Activated CD4-positive, alpha-beta memory T cell treated with anti-CD3 and anti-CD28 coated beads for 36 hours (primary cell): ENCODE results near the gene RBM19. TPM values are rescaled to one million over a fixed set of nuclear protein-coding genes. Genes with fewer than 3 reads are reported as not detected.

ENCODE experiments used
- CTCF ChIA-PET: fragments of 350-600 bp; sonication (Branson Sonifier 250); formaldehyde crosslinking; loops from one replicate; lab custom pipeline; 2021; ENCODE audit warnings: antibody characterized with exemption, inconsistent platforms; lab: Charles Lee
- POLR2A ChIA-PET: fragments of 350-600 bp; sonication (Branson Sonifier 250); formaldehyde crosslinking; loops from one replicate; lab custom pipeline; 2021; ENCODE audit warnings: antibody characterized with exemption; lab: Charles Lee
- DNase-seq: peaks from one replicate; pipeline ENCODE4 v3.0.0-alpha.2; 2020
- H3K27ac Mint-ChIP-seq: one replicate; pipeline ENCODE4 v1.8.0; 2021; ENCODE audit warnings: mixed read lengths
- H3K27me3 Mint-ChIP-seq: one replicate; pipeline ENCODE4 v1.8.0; 2021; ENCODE audit warnings: mixed read lengths
- H3K36me3 Mint-ChIP-seq: one replicate; pipeline ENCODE4 v1.8.0; 2021; ENCODE audit warnings: mixed read lengths
- H3K4me1 Mint-ChIP-seq: one replicate; pipeline ENCODE4 v1.8.0; 2021; ENCODE audit warnings: low read depth, mixed read lengths
- H3K4me3 Mint-ChIP-seq: one replicate; pipeline ENCODE4 v1.8.0; 2021; ENCODE audit warnings: mild to moderate bottlenecking, mixed read lengths
- H3K9me3 Mint-ChIP-seq: one replicate; pipeline ENCODE4 v1.8.0; 2021; ENCODE audit warnings: mixed read lengths
- intact Hi-C: fragments of 100-400 bp; cut with micrococcal nuclease; formaldehyde crosslinking; loops from one replicate; pipeline ENCODE4 v1.15.1; 2023
- total RNA-seq, 2 experiments: library from RNA; stranded (reverse); gene quantifications; one replicate each; pipeline ENCODE4 v1.2.3, GENCODE V29; 2021

RBM19 gene
- total RNA-seq, 2 experiments from 2014 or later: 69.6 to 74.1 TPM

DNA sequence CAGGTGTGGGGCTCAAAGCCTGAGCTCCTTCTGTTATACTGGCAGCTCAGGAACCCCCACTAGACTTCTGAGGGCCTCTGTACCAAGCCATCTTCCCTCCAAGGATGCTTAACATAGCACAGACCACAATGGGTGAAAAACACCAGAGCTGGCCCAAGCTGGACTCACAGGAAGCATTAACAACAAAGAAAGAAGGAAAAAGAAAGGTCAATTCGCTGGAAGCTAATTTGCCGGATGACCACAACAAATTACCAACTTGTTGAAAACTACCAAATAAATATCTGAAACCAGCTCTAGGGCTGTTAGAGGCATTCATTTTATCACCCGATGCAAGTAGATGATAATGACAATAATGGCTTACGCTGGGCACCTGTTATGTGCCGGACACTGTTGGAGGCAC lies 48.7 kb downstream of the RBM19 start:
- ChIA-PET CTCF (no interaction called here), POLR2A (no interaction called here)
- no peak overlapping the region for H3K27ac Mint-ChIP-seq
- no peaks in the 10 kb centered on the region for H3K4me1 Mint-ChIP-seq
- intact Hi-C loops: no loop called here
- H3K4me3 Mint-ChIP-seq: no peak overlapping the region
- DNase-seq: no peak
- no peaks in the 10 kb centered on the region for H3K27me3 Mint-ChIP-seq
- no peaks in the 10 kb centered on the region for H3K9me3 Mint-ChIP-seq
- peaks cover 47% of the 10 kb centered on the region for H3K36me3 Mint-ChIP-seq

DNA sequence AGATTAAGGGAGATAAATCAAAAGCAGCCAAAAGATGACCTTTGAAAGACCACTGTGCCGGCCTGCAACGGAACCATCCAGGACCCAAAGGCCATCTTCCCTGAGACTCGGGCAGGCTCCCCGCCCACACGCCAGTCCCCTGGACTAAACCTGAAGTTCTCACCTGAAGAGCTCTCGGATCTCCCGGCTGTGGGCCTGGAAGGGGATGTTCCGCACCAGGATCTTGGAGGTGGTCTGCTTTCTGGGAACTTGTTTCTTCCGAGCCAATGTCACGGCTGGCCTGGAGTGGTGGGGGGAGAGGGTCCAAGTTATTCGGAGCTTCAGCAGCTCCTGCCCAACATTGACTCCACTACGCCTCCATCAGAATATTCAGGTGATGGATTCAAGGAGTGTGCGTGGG lies 51.3 kb downstream of the RBM19 start:
- POLR2A ChIA-PET: no interaction called here
- DNase-seq: no peak
- Mint-ChIP-seq H3K36me3 (peaks cover 41% of the 10 kb centered on the region), H3K27ac (no peak overlapping the region), H3K4me3 (no peak overlapping the region), H3K4me1 (no peaks in the 10 kb centered on the region), H3K9me3 (no peaks in the 10 kb centered on the region), H3K27me3 (no peaks in the 10 kb centered on the region)
- intact Hi-C loops: no loop called here
- CTCF ChIA-PET: no interaction called here

DNA sequence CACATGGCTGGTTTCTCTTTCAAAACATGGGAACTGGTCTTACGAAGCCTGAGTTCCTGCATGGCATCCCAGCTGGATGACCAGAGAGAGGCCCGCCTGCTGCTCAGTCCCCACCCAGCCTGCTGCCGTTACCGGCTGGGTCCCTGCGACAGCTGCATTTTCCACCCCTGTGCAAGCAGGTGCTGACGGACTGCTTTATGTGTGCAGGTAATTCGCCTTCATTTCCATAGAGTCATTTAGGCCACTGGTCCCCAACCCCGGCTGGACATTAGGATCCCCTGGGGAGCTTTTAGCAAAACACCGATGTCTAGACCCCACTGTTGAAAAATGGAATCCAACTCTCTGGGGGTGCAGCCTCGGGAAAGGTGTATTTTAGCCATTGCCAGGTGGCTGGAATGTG lies 51.9 kb downstream of the RBM19 start:
- Mint-ChIP-seq H3K36me3 (peaks cover 44% of the 10 kb centered on the region), H3K9me3 (no peaks in the 10 kb centered on the region), H3K4me1 (no peaks in the 10 kb centered on the region), H3K4me3 (no peak overlapping the region), H3K27me3 (no peaks in the 10 kb centered on the region), H3K27ac (no peak overlapping the region)
- ChIA-PET CTCF (no interaction called here), POLR2A (no interaction called here)
- intact Hi-C loops: no loop called here
- no peak for DNase-seq

DNA sequence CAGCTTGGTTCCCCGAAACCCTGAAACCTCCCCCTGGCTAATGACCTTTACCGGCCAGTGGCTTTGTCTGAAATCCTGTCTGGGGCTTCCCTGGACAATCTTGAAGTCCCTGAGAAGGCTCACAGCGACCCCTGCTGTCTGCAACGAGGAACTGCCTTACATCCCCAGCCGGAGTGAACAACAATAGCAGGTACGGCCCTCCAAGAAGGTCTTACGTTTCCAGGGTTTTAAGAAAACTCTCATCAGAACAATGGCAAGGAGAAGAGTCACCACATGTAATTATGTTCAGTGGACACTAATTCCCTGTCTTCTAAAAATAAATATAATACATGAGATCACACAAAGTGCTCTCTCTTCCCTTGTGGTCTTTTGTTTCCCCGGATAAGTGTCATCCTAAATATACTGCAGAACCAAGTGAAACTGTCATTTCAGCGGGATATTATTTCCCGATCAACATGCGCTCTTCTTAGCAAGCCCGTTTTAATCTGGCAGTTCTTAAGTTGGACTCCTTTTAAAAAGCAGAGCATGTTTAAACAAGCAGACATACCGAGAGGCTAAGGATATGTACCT lies 53.3 kb downstream of the RBM19 start:
- H3K27ac Mint-ChIP-seq: no peak overlapping the region

DNA sequence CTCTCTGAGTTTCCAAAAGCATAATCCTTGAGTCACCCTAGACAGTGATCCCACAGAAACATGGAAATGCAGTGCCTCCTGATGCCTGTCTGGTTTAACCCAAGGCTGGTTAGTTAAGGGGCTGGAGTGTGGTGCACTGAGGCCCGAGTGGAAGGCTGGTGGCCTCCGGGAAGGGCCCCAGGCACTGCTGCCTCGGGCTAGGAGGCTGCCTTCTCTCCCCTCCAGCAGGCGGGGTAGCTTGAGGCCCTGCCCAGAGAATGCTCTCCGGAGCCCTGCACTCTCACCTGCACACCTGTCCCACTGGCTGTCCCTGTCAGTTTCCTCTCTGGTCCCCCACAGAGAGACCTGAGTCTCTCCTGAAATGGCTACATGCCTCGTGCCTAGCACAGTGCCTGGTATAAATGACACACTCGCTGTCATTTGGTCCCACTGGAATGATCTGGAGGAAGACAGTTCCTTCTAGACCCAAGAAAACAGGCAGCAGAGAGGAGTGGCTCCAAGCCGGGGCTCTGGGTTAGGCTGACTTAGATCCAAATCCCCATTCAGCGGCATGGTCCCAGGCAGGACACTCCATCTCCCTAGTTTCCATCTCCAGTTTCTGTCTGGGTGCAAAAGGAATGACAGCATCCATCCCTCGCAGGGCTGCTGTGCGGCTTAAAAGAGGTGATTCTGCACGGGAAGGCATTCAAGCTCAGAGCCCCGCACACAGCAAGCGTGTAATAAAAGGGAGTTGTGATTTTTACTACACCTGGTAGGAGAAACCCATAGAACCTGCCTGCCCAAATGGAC lies 54.0 kb downstream of the RBM19 start:
- no peaks in the 10 kb centered on the region for H3K4me1 Mint-ChIP-seq
- CTCF ChIA-PET: interaction anchor here (1.6 kb wide), 1 partner anchor 16 kb away, joined by 4 read pairs; no protein-coding TSS in a partner anchor
- no peak for DNase-seq
- H3K9me3 Mint-ChIP-seq: no peaks in the 10 kb centered on the region
- intact Hi-C loops: no loop called here
- peaks cover 43% of the 10 kb centered on the region for H3K36me3 Mint-ChIP-seq
- POLR2A ChIA-PET: no interaction called here
- H3K27me3 Mint-ChIP-seq: no peaks in the 10 kb centered on the region
- H3K4me3 Mint-ChIP-seq: no peak overlapping the region
- no peak overlapping the region for H3K27ac Mint-ChIP-seq

More for the DNA sequence above, 53.3 kb downstream of the RBM19 start:
- CTCF ChIA-PET: interaction anchor here (1.6 kb wide), 1 partner anchor 16 kb away, joined by 4 read pairs; no protein-coding TSS in a partner anchor
- Mint-ChIP-seq H3K4me1 (no peaks in the 10 kb centered on the region), H3K36me3 (peaks cover 41% of the 10 kb centered on the region), H3K9me3 (no peaks in the 10 kb centered on the region), H3K4me3 (no peak overlapping the region), H3K27me3 (no peaks in the 10 kb centered on the region)
- intact Hi-C loops: no loop called here
- POLR2A ChIA-PET: no interaction called here
- DNase-seq: peak; percentile 65

DNA sequence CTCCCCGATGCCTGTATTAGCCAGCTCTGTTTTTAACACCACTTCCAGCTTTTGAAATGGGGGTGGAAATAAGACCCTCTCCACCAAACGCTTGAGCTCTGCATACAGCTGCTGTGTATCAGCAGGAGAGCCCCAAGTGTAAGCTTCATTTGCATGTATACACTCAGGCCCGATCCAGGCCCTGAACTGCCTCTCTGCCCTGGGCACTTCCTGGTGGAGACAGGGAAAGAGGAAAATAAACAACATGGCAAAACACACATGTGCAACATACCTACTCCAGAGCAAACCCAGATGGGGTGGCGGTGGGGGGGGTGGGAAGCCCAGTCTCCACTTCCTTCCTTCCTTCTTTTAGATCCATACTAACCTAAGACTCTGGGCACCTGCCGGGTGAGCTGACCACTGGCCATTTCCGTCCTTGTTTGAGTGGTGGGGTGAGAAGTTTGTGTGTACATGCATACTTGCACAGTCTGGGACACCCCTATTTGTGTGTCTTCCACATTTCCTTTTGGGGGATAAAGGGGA lies 55.3 kb downstream of the RBM19 start:
- H3K27me3 Mint-ChIP-seq: no peaks in the 10 kb centered on the region

DNA sequence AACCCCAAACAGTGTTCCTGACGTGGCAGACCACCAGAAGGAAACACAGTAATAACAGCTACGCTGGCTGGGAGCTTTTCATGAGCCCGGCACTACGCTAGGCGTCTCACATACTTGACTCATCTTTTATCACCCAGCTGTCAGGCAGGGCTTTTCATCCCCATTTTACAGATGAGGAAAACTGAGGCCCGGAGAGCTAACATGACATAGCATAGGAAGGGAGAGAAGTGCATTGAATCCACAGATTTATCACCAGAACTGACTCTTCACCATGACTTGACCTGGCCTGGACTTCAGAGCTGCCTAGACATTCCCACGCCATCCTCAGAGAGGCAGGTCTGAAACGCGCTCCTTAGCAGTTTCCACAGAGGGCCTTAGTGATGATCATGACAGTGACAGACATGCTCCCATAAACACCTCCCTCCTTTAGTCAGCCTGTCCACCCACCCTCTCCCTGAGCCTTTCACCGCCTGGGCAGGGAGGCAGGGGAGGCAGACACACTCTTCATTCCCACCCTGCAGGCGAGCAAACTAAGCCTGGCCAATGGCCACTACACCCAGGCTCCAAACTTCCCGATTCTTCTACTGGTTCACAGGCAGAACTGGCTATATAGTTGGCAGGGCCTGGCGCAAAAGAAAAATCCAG lies 56.2 kb downstream of the RBM19 start:
- no peak for DNase-seq
- no peaks in the 10 kb centered on the region for H3K27me3 Mint-ChIP-seq
- CTCF ChIA-PET: no interaction called here
- H3K27ac Mint-ChIP-seq: no peak overlapping the region
- intact Hi-C loops: no loop called here
- POLR2A ChIA-PET: no interaction called here
- no peaks in the 10 kb centered on the region for H3K4me1 Mint-ChIP-seq
- no peak overlapping the region for H3K4me3 Mint-ChIP-seq
- no peaks in the 10 kb centered on the region for H3K9me3 Mint-ChIP-seq
- peaks cover 55% of the 10 kb centered on the region for H3K36me3 Mint-ChIP-seq

More for the DNA sequence above, 55.3 kb downstream of the RBM19 start:
- intact Hi-C loops: no loop called here
- Mint-ChIP-seq H3K36me3 (peaks cover 48% of the 10 kb centered on the region), H3K4me1 (no peaks in the 10 kb centered on the region), H3K4me3 (no peak overlapping the region), H3K27ac (no peak overlapping the region), H3K9me3 (no peaks in the 10 kb centered on the region)
- DNase-seq: no peak
- POLR2A ChIA-PET: no interaction called here
- CTCF ChIA-PET: no interaction called here

DNA sequence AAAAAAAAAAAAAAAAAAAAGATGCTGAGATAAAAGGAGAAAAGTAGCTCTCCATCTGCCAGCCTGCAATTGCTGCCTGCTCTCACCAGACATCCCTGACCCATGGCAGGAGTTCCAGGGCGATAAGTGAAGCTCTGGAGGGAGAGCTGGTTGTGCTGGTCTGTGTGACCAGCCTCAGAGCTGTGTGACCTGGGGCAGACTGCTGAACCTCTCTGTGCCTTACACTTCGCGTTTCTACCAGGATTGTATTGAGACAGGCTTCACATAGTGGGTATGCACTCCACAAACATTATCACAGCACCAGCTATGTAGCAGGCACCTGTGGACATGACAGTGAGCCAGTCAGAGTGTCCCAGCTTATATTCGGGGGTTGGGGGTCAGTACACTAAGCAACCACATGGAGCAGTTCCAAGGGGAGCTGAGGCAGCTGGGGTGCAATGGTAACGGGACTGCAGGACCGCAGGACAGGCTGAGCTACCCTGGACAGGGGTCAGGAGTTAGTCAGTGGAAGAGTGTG lies 57.5 kb downstream of the RBM19 start:
- no peak for DNase-seq
- POLR2A ChIA-PET: interaction anchor here (0.7 kb wide), 1 partner anchor 80 kb away, joined by 3 read pairs; no protein-coding TSS in a partner anchor
- H3K27ac Mint-ChIP-seq: no peak overlapping the region
- no peaks in the 10 kb centered on the region for H3K27me3 Mint-ChIP-seq
- no peaks in the 10 kb centered on the region for H3K9me3 Mint-ChIP-seq
- H3K4me3 Mint-ChIP-seq: no peak overlapping the region
- intact Hi-C loops: no loop called here
- peaks cover 62% of the 10 kb centered on the region for H3K36me3 Mint-ChIP-seq
- H3K4me1 Mint-ChIP-seq: peaks cover 7% of the 10 kb centered on the region
- CTCF ChIA-PET: no interaction called here

DNA sequence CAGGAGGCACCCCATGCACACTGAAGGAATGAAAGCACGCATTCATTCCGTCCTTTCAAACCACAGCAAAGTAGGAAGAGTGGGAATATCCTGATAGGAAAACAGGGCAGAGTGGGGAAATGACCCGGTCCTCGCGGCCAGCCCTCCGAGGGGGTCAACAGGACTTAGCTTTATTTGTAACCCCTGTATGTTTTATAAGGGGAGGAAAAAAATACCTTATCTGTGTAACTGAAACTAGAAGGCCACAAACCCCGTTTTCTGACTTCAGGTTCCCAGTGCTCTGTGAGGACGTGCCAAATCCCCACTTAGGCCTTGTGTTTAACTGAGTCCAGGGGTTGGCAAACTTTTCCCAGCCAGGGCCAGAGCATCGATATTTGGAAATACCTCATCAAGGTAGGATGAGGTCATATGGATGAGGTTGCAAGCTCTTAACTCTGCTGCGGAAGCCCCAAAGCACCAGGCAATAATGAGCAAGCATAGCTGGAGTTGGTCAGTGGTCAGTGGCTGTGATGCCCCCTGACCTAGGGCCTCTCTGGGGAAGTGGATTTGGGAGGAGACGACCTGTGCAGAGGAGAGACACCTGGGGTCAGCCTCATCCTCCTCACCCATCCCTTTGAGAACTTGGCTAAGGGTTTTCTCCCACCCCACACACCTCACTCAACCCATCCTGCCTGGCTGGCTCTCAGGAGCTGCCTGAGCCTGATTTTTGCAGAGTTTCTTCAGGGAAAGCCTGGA lies 58.5 kb downstream of the RBM19 start:
- DNase-seq: no peak
- Mint-ChIP-seq H3K27me3 (no peaks in the 10 kb centered on the region), H3K4me1 (peaks cover 15% of the 10 kb centered on the region), H3K4me3 (no peak overlapping the region), H3K27ac (no peak overlapping the region), H3K9me3 (no peaks in the 10 kb centered on the region), H3K36me3 (peaks cover 62% of the 10 kb centered on the region)
- intact Hi-C loops: no loop called here
- ChIA-PET POLR2A (no interaction called here), CTCF (no interaction called here)

DNA sequence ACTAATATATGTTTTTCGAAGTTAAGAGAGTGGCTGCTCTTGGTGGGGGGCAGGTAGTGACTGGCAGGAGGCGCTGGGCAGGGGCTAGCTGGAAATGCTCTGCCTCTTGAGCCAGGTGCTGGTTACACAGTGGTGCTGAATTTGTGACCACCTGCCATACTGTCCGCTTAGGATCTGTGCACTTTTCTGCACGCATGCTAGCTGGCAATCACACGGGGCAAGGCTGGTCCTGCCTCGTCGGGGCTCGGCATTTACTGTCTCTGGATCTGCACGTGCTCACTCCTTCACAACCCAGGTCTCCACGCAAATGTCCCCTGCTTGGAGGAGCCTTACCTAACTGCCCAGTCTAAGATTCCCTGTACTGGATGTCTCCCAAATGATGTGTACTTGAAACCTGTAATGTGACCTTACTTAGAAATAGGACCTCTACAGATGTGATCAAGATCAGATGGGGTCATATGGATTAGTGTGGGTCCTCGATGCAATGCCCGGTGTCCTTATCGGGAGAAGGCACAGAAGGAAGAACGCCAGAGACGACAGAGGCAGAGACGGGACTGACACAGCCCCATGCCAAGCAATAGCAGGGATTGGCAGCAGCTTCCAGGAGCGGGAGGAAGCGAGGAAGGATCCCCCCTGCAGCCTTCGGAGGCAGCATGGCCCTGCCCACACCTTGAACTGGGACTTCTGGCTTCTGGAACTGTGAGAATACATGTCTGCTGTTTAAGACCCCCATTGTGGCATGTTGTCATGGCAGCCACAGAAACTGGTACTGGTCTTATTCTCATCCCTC lies 59.5 kb downstream of the RBM19 start:
- Mint-ChIP-seq H3K27ac (no peak overlapping the region), H3K27me3 (no peaks in the 10 kb centered on the region), H3K4me3 (no peak overlapping the region), H3K36me3 (peaks cover 63% of the 10 kb centered on the region), H3K9me3 (no peaks in the 10 kb centered on the region), H3K4me1 (peaks cover 15% of the 10 kb centered on the region)
- ChIA-PET POLR2A (no interaction called here), CTCF (no interaction called here)
- no peak for DNase-seq
- intact Hi-C loops: no loop called here

DNA sequence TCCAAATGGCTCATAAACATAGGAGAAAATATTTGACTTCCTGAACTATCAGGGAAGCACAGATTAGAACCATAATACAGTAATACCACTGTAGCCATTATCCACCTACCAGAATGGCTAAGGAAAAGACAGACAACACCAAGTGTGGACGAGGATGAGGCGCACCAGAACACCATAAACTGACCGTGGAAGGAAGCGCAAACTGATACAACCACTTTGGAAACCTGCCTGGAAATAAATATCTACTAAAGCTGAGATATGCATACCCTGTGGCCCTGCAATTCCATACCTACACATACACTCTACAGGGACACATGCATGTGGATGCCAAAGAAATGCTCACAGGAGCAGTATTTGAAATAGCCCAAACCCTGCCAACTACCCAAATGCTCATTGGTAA lies 60.3 kb downstream of the RBM19 start:
- CTCF ChIA-PET: no interaction called here
- Mint-ChIP-seq H3K27ac (no peak overlapping the region), H3K36me3 (peaks cover 60% of the 10 kb centered on the region), H3K27me3 (no peaks in the 10 kb centered on the region), H3K4me1 (peaks cover 15% of the 10 kb centered on the region), H3K9me3 (no peaks in the 10 kb centered on the region), H3K4me3 (no peak overlapping the region)
- POLR2A ChIA-PET: no interaction called here
- no peak for DNase-seq
- intact Hi-C loops: no loop called here
